Activated T-cell treated with anti-CD3 and anti-CD28 coated beads, Interleukin-2, amount 50 U/mL, for 72 hours (primary cell): ENCODE results near the gene PFDN2. TPM values are rescaled to one million over a fixed set of nuclear protein-coding genes. Genes with fewer than 3 reads are reported as not detected.

Experiments used
- ATAC-seq, 2 donors: fragments of 150-1000 bp; cut with Tn5 transposase; replicated peaks in 1 of 2; 2 replicates each; pipeline ENCODE4 v1.10.0; 2021; ENCODE audit warnings: moderate library complexity in 2 of 2, mild to moderate bottlenecking in 1 of 2
- DNase-seq, 2 donors: peaks; one replicate each; pipeline ENCODE4 v3.0.0; 2021 to 2022; ENCODE audit warnings: mixed read lengths in 1 of 2
- H3K27ac Mint-ChIP-seq: one replicate; pipeline ENCODE4 v1.8.0; 2022; ENCODE audit warnings: mild to moderate bottlenecking, moderate library complexity, mixed read lengths
- H3K27me3 Mint-ChIP-seq: one replicate; pipeline ENCODE4 v1.8.0; 2022; ENCODE audit warnings: low read depth, mixed read lengths
- H3K36me3 Mint-ChIP-seq, 2 donors: one replicate each; pipeline ENCODE4 v1.8.0; 2022; ENCODE audit warnings: mixed read lengths in 2 of 2, mild to moderate bottlenecking in 1 of 2; ENCODE audit not compliant: insufficient read depth in 2 of 2
- H3K4me1 Mint-ChIP-seq: one replicate; pipeline ENCODE4 v1.8.0; 2022; ENCODE audit warnings: low read depth, mixed read lengths
- H3K4me3 Mint-ChIP-seq, 2 donors: one replicate each; pipeline ENCODE4 v1.8.0; 2022; ENCODE audit warnings: mild to moderate bottlenecking in 2 of 2, mixed read lengths in 2 of 2, moderate library complexity in 2 of 2
- H3K9me3 Mint-ChIP-seq, 2 donors: one replicate each; pipeline ENCODE4 v1.8.0; 2022; ENCODE audit warnings: mixed read lengths in 2 of 2
- total RNA-seq, 2 donors: library from RNA; stranded (reverse); gene quantifications; one replicate each; pipeline ENCODE4 v1.2.3, GENCODE V29; 2022

PFDN2 gene
- total RNA-seq, 2 donors from 2014 or later: 117 to 122 TPM

DNA sequence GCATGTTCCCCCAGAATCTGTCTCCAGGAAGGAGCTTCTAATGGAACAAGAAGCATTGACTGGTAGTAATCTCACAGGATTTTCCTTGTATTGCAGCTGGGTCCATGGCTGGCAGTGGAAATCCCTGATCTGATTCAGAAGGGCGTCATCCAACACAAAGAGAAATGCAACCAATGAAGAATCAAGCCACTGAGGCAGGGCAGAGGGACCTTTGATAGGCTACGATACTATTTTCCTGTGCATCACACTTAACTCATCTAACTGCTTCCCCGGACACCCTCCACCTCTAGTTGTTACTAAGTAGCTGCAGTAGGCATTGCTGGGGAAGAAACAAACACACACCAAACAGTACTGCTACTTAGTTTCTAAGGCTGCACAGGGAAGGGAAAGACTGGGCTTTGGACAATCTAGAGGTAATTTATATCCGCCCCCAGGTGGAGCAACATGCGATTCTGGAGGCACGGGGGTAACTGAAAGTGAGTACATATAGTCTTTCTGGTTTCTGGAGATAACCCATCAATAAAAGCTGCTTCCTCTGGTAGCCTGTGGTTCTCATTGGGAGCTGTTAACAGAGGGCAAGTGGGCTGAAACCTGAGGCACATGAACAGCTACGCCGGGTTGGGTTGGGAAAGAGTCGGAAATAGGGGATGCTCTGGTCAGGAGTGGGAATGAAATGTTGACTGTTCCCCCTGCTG is 40.6 kb upstream of the PFDN2 start:
- Mint-ChIP-seq H3K27ac (no peak overlapping the region), H3K27me3 (no peaks in the 10 kb centered on the region), H3K4me3 (peak overlapping the region; percentile 79 to 82), H3K9me3 (no peaks in the 10 kb centered on the region), H3K36me3 (peaks cover 6 to 11% of the 10 kb centered on the region in 2 donors), H3K4me1 (peaks cover 69% of the 10 kb centered on the region)
- DNase-seq: no peak
- no peak for ATAC-seq

DNA sequence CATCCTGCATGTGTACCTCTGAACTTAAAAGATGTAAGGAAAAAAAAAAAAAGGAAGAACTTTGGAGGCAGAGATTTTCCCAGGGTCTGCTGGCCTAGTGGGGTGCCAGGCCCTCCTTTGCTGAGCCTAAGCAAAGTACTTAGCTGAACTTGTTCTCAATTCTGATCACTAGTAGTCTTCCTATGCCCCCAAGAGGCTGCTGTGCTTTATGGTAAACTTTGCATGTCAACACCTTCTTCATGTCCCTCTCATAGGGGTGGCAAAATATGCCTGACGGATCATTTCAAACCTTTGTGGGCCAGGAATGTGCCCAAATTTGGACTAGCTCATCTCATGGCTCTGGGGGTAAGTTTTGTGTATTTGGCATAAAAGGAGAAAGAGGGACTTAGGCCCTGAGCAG is 40.0 kb upstream of the PFDN2 start:
- Mint-ChIP-seq H3K27ac (peak overlapping the region; percentile 20), H3K27me3 (no peaks in the 10 kb centered on the region), H3K4me1 (peaks cover 68% of the 10 kb centered on the region), H3K9me3 (no peaks in the 10 kb centered on the region), H3K36me3 (peaks cover 6 to 8% of the 10 kb centered on the region in 2 donors), H3K4me3 (peak overlapping the region in 1 of 2 donors; percentile 59)
- no peak for DNase-seq
- ATAC-seq: no peak

DNA sequence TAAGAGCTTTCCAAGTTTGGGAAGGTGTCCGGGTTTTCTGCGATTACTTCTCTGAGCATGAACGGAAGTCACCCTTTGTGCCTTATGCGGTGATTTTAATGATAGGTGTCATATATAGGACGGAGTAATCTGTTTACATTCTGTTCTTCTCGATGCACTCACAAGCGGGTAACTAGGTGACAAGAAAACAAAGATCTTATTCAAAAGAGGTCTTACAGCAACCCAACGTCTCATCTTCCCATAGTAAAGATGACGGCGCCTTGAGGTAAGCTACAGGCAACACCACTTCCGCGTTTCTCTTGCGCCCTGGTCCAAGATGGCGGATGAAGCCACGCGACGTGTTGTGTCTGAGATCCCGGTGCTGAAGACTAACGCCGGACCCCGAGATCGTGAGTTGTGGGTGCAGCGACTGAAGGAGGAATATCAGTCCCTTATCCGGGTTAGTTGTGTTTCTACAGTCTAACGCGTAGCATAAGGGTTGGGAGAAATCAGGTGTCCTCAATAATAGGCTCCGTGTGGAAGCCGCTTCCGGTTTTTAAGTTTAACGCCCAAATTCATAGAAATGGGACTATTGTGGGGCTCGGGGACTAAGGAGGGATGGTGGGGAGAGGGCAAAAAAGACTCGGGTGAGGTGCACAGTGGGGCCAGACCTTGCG is 36.0 kb upstream of the PFDN2 start, which contains the start of gene UFC1:
TSS of gene UFC1 (plus strand) at position 297 of the 656 bp plus-strand sequence. CDS start at position 317, 20 bp downstream.
- Mint-ChIP-seq H3K4me1 (peaks cover 34% of the 10 kb centered on the region), H3K4me3 (peak within 1 kb of the TSS; percentile 89 to 94), H3K9me3 (no peaks in the 10 kb centered on the region), H3K36me3 (peaks cover 5 to 6% of the 10 kb centered on the region in 2 donors), H3K27me3 (no peaks in the 10 kb centered on the region), H3K27ac (peak within 1 kb of the TSS; percentile 99)
- peak; percentile 94 to 96 for ATAC-seq
- peak; percentile 82 to 89 for DNase-seq

DNA sequence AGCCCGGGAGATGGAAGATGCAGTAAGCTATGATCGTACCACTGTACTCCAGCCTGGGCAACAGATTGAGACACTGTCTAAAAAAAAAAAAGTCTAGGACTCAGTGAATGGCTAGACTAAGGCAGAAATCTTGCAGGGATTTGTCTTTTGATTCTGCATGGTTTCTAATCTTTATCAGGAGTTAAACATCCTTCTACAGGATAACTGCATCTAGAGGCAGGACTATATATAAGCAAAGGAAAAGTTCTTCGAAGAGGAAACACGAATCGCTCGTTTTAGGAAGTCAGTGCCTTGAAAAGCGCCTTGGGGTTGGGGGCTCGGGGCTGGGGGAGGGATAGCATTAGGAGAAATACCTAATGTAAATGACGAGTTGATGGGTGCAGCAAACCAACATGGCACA is 35.3 kb upstream of the PFDN2 start:
- Mint-ChIP-seq H3K27me3 (no peaks in the 10 kb centered on the region), H3K36me3 (peaks cover 5 to 6% of the 10 kb centered on the region in 2 donors), H3K9me3 (no peaks in the 10 kb centered on the region), H3K4me1 (peaks cover 28% of the 10 kb centered on the region), H3K4me3 (peak overlapping the region; percentile 89 to 94), H3K27ac (peak overlapping the region; percentile 94)
- ATAC-seq (peak in 1 of 2 donors; percentile 1), DNase-seq (no peak)

DNA sequence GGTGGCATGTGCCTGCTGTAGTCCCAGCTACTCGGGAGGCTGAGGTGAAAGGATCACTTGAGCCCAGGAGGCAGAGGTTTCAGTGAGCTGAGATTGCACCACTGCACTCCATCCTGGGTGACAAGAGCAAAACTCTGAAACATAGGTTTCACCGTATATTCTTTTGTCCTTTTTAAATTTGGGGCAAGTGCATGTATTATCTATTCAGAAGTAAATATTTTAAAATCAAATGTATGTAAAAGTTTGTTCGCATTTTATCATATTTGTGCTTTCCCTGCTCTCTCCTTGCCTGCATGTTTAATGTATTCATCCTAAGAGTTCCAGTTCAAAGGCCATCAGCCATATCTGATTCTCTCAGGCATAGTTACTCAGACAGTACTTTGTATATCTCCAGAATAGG is 28.0 kb upstream of the PFDN2 start:
- Mint-ChIP-seq H3K4me1 (no peaks in the 10 kb centered on the region), H3K27ac (no peak overlapping the region), H3K4me3 (no peak overlapping the region), H3K36me3 (no peaks in the 10 kb centered on the region), H3K9me3 (no peaks in the 10 kb centered on the region), H3K27me3 (no peaks in the 10 kb centered on the region)
- no peak for DNase-seq
- no peak for ATAC-seq

DNA sequence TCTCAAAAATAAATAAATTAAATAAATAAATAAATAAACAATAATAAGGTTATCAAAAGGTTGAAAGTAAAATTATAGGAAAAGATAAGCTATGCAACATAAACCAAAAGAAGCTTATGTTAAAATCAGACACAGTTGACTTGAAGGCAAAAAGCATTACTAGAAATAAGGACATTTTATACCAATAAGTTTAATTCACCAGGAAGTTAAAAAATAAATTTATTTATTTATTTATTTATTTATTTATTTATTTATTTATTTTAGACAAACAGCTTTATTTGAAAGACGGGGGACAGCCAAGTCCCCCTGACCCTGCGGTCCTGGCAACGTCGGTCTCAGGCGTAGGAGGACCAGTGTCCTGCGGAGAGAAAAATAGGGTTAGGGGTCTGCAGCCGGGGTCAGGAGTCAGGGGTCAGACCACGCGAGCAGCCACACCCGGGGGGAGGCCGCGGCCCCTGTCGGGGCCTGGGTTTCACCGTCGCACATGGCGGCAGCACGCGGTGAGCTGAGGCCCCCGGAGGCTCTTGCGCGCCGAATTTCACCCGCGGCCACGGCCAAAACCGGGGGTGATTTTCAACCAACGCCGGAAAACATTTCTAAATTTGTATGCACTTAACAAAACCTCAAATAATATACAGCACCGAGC is 23.0 kb upstream of the PFDN2 start:
- H3K27ac Mint-ChIP-seq: no peak overlapping the region
- H3K4me1 Mint-ChIP-seq: no peaks in the 10 kb centered on the region
- H3K4me3 Mint-ChIP-seq: no peak overlapping the region
- no peaks in the 10 kb centered on the region for H3K9me3 Mint-ChIP-seq
- no peaks in the 10 kb centered on the region for H3K36me3 Mint-ChIP-seq
- no peak for ATAC-seq
- no peak for DNase-seq
- H3K27me3 Mint-ChIP-seq: no peaks in the 10 kb centered on the region

DNA sequence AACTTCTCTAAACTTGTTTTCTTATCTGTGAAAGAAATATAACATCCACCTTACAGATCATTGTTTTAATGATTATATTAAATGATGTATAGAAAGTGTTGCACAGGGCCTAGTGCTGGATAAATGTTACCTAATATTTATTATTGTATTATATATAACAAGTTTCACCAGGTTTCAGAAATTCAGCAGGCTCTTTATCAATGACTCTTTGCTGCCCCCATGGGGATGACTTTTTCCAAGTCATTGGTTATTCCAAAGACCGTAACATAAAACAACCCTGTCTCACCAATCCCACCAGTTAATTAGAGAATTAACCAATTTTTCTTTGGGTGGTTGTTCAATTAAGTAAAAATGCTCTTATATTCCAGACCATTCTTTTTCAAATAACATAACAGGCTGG is 21.9 kb upstream of the PFDN2 start:
- Mint-ChIP-seq H3K4me1 (no peaks in the 10 kb centered on the region), H3K27ac (no peak overlapping the region), H3K4me3 (no peak overlapping the region), H3K9me3 (no peaks in the 10 kb centered on the region), H3K36me3 (peaks cover 0 to 1% of the 10 kb centered on the region in 2 donors), H3K27me3 (no peaks in the 10 kb centered on the region)
- DNase-seq: peak in 1 of 2 donors; percentile 52
- ATAC-seq: no peak

DNA sequence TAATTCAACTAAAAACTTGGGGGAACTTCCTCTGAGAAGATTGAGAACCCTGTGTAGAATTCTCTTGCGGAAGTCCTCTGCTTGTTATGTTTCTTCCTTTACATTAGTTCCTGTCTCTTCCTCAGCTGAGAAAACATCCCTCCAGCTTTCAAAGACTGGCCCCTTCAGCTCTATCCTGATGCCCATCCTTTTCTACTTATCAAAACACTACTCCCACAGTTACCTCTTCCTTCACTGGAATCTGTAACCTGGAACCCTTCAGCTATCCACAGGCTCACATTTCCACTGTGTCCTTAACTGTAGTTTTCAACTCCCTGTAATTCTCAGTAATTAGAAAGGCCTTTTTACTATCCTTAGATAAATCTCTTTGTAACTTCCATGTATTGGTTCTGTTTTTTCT is 20.6 kb upstream of the PFDN2 start:
- no peaks in the 10 kb centered on the region for H3K4me1 Mint-ChIP-seq
- no peaks in the 10 kb centered on the region for H3K9me3 Mint-ChIP-seq
- H3K4me3 Mint-ChIP-seq: no peak overlapping the region
- no peaks in the 10 kb centered on the region for H3K27me3 Mint-ChIP-seq
- no peak for ATAC-seq
- H3K36me3 Mint-ChIP-seq: peaks cover 0 to 1% of the 10 kb centered on the region in 2 donors
- no peak for DNase-seq
- H3K27ac Mint-ChIP-seq: peak overlapping the region; percentile 7

DNA sequence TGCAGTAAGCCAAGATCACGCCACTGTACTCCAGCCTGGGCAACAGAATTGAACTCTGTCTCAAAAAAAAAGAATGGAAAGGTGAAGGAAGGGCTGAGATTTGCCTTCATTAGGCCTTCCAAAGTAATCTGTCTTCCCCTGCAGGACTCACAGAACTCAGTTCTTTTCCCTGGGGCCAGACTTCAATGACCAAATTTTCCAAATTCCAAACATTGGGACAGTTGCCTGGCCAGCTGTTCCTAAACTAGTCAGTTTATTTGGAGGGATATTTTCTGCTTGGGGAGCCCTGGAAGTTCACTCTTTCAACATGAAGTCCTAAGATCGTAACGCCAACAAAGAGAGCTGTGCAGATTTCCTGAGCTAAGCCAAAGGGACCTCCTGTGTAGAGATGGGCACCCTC is 20.0 kb upstream of the PFDN2 start:
- H3K4me1 Mint-ChIP-seq: no peaks in the 10 kb centered on the region
- no peak overlapping the region for H3K4me3 Mint-ChIP-seq
- no peaks in the 10 kb centered on the region for H3K27me3 Mint-ChIP-seq
- peaks cover 0 to 1% of the 10 kb centered on the region in 2 donors for H3K36me3 Mint-ChIP-seq
- no peaks in the 10 kb centered on the region for H3K9me3 Mint-ChIP-seq
- H3K27ac Mint-ChIP-seq: no peak overlapping the region
- ATAC-seq (no peak), DNase-seq (no peak)

DNA sequence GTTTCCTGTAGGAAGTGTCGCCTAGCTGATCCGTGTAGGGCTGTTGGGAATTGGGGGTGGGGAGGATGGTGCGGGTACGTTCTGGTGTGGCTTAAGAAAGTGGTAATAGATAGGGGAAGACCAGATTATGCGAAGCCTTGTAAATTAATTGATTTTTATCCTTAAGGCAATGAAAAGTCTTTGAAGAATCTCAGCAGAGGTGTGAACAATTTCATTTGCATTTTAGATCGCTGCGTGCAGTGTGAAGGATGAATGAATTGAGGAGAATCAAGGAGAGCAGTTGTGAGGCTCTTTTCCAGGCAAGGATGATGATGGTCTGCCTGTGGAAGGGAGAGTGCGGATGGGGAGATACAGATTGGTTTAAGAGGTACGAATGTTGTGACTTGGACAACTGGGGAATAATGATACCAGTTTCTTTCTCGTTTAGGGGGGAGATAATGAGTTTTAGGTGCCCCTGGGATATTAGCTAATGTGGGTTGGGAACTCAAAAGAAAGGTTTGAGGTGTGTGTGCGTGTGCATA is 15.4 kb upstream of the PFDN2 start:
- Mint-ChIP-seq H3K9me3 (no peaks in the 10 kb centered on the region), H3K27me3 (no peaks in the 10 kb centered on the region), H3K27ac (no peak overlapping the region), H3K4me1 (peaks cover 34% of the 10 kb centered on the region), H3K4me3 (no peak overlapping the region), H3K36me3 (peaks cover 2 to 11% of the 10 kb centered on the region in 2 donors)
- DNase-seq: no peak
- peak in 1 of 2 donors; percentile 0 for ATAC-seq

DNA sequence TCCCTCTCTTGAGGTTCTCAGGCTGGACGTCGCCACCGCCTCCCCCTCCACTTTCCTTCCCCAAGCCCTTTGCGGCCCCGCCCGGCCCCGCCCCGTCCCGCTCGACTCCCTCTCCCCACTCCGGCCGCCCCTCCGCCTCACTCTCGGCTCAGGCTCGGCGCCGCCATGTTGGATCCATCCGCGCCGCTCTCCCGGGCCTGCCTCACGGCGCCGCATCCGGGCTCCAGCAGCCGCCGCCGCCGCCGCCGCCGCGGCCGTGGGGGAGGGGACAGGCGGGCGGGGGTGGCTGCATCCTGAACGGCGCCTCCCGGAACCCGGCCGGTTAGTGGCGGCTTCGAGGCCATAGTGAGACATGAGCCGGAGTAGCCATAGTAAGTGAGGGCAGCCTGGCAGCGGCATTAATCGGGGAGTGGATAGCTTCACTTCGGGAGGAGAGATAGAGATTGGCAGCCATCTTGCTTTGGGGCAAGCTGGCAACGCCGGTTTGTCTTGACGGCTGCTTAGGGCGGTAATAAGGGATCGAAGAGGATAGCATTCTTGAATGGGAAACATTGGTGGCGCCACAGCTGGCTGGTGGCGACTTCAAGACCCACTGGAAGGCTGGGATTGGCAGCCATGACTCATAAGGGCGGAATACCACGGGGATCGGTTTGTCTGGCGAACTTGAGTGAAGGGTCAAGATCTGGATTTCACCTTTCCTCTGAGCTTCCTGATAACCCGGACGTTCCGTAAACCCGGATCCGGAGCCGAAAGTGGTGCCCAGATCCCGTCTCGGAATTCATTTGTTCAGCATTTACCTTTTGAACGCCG is 14.8 kb upstream of the PFDN2 start, which contains the start of gene DEDD:
TSS of gene DEDD (minus strand) at position 258 of the 810 bp plus-strand sequence. CDS start 8,205 bp downstream, outside the sequence.
- peak within 1 kb of the TSS; percentile 99 for H3K27ac Mint-ChIP-seq
- peaks cover 41% of the 10 kb centered on the region for H3K4me1 Mint-ChIP-seq
- H3K9me3 Mint-ChIP-seq: no peaks in the 10 kb centered on the region

DNA sequence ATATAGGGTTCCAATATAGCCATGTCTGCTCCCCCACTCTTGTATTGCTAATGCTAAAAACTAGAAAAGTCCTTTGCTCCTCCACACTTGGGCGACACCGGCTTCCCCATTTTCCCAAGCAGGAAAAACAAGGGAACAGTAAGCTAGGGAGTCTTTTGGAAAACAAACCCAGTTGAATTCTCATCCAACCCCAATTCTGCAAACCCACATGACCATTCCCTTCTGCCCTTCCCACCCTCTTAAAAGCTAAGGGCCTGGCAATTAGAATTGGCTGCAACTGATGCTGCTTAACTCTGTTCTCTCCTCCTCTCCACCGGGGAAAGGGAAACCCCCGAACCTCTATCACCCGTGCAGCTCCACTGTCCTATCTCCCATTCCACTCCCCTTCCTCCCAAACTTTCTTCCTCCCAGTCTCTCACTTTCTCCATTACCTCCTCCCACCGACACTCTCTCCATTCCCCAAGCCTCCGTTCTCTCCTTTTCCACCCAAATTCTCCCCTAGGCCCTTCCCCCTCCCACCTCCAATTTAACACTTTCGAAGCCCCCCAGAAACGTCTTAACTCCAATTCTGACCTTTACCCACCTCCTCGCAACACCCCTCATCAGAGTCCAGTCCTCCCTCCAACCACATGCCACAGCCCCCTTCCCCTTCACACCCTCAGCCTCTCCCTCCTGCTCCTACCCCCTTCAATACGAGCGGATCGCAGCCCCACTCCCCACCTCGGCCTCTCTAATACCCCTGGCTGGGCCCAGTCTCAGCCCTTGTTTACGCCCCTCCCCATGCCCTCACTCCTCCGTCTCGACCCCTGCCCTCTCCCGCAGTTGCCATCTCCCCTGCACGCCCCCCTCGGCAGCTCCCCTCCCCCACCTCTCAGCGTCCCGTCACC is 13.9 kb upstream of the PFDN2 start:
- DNase-seq (no peak), ATAC-seq (no peak)
- Mint-ChIP-seq H3K27ac (peak overlapping the region; percentile 99), H3K36me3 (peaks cover 5 to 22% of the 10 kb centered on the region in 2 donors), H3K4me1 (peaks cover 50% of the 10 kb centered on the region), H3K9me3 (no peaks in the 10 kb centered on the region), H3K4me3 (no peak overlapping the region), H3K27me3 (no peaks in the 10 kb centered on the region)

More for the DNA sequence above, 14.8 kb upstream of the PFDN2 start, which contains the start of gene DEDD:
- Mint-ChIP-seq H3K36me3 (peaks cover 2 to 16% of the 10 kb centered on the region in 2 donors), H3K27me3 (no peaks in the 10 kb centered on the region), H3K4me3 (no peak within 1 kb of the TSS)
- peak; percentile 93 to 95 for DNase-seq
- peak; percentile 97 for ATAC-seq
